Gastroesophageal sphincter (tissue), 3 donors: ENCODE measurements around the gene CASP3.

Experiments
- EP300 ChIP-seq: sonication (generic); formaldehyde crosslinking; IDR thresholded peaks from one replicate; pipeline ENCODE4 v1.6.1; 2017; ENCODE audit warnings: antibody characterized with exemption, mild to moderate bottlenecking
- POLR2A ChIP-seq, 2 donors: fragments of 450-650 bp; IDR thresholded peaks; one replicate each; pipeline ENCODE4 v1.6.1; 2017; ENCODE audit warnings: antibody characterized with exemption in 2 of 2, mild to moderate bottlenecking in 2 of 2, moderate library complexity in 1 of 2
- POLR2AphosphoS5 ChIP-seq: sonication (generic); formaldehyde crosslinking; IDR thresholded peaks from one replicate; pipeline ENCODE4 v1.6.1; 2017; ENCODE audit warnings: antibody characterized with exemption
- TF ChIP-seq, protein P1 (sequence below), 4 experiments: fragments of 200-600 bp in 2 of 4; fragments of 450-650 bp in 2 of 4; sonication (generic) in 1 of 4; IDR thresholded peaks; one replicate each; pipeline ENCODE4 v1.5.1; 2017 to 2019; ENCODE audit warnings: antibody characterized with exemption in 4 of 4, mild to moderate bottlenecking in 2 of 4, moderate library complexity in 2 of 4

DNA sequence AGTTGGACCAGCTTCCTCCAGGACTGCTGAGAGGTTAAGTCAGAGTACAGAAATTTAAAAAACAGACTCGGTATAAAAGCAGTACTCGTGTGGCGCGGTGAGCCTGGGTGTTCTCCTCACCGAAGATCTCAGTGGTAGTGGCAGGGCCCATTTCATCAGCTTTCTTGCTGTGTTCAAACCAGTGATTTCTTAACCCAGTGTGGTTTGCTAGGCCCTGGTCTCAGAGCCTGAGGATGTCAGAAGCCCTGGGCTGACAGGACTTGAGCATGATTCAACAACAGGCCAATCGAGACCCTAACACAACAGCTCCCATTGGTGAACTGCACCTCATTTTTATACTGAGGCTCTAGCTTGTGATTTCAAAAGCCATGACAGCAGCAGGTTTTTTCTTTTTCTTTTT, 23.5 kb upstream of the CASP3 start:
- TF ChIP-seq, protein P1, sequence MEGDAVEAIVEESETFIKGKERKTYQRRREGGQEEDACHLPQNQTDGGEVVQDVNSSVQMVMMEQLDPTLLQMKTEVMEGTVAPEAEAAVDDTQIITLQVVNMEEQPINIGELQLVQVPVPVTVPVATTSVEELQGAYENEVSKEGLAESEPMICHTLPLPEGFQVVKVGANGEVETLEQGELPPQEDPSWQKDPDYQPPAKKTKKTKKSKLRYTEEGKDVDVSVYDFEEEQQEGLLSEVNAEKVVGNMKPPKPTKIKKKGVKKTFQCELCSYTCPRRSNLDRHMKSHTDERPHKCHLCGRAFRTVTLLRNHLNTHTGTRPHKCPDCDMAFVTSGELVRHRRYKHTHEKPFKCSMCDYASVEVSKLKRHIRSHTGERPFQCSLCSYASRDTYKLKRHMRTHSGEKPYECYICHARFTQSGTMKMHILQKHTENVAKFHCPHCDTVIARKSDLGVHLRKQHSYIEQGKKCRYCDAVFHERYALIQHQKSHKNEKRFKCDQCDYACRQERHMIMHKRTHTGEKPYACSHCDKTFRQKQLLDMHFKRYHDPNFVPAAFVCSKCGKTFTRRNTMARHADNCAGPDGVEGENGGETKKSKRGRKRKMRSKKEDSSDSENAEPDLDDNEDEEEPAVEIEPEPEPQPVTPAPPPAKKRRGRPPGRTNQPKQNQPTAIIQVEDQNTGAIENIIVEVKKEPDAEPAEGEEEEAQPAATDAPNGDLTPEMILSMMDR (IDR thresholded peaks at IDR 0.05), result no peak
- TF ChIP-seq EP300, result no peak
- TF ChIP-seq POLR2A (IDR thresholded peaks at IDR 0.05), result no peak
- no peak for TF ChIP-seq POLR2AphosphoS5
